Common myeloid progenitor, CD34-positive (primary cell): ENCODE measurements around the gene FOXRED2.

Experiments
- CTCF ChIA-PET: fragments of 350-600 bp; sonication (Branson Sonifier 250); formaldehyde crosslinking; loops from one replicate; lab custom pipeline; 2021; ENCODE audit warnings: antibody characterized with exemption; lab: Charles Lee
- POLR2A ChIA-PET: fragments of 350-600 bp; sonication (Branson Sonifier 250); formaldehyde crosslinking; loops from one replicate; lab custom pipeline; 2021; ENCODE audit warnings: antibody characterized with exemption; lab: Charles Lee
- DNase-seq, 3 donors: peaks; one replicate each; pipeline versions ENCODE4 v3.0.0 to v3.0.0-alpha.2; 2013
- H3K27ac ChIP-seq, 2 experiments: 1 replicate in 1 of 2; 2 replicates in 1 of 2; pipeline ENCODE4 v1.7.0; 2013; ENCODE audit warnings: inconsistent platforms in 2 of 2, low read length in 2 of 2, mild to moderate bottlenecking in 2 of 2, low read depth in 1 of 2, moderate library complexity in 1 of 2; ENCODE audit not compliant: severe bottlenecking in 2 of 2, insufficient read depth in 1 of 2, poor library complexity in 1 of 2
- H3K27me3 ChIP-seq, 5 experiments: replicated peaks in 2 of 5; 1 replicate in 3 of 5; 2 replicates in 2 of 5; pipeline versions ENCODE4 v1.6.1 to v1.7.0; 2013; ENCODE audit warnings: low read length in 4 of 5, mild to moderate bottlenecking in 2 of 5, moderate library complexity in 2 of 5, inconsistent platforms in 1 of 5; ENCODE audit not compliant: insufficient read depth in 5 of 5, control insufficient read depth in 4 of 5
- H3K36me3 ChIP-seq, 4 experiments: 1 replicate in 2 of 4; 2 replicates in 2 of 4; pipeline versions ENCODE4 v1.6.1 to v1.7.0; 2013; ENCODE audit warnings: low read length in 3 of 4, control low read depth in 1 of 4, mild to moderate bottlenecking in 1 of 4; ENCODE audit not compliant: control insufficient read depth in 4 of 4, insufficient read depth in 4 of 4
- H3K4me1 ChIP-seq, 4 experiments: 1 replicate in 3 of 4; 2 replicates in 1 of 4; pipeline versions ENCODE4 v1.6.1 to v1.7.1; 2013; ENCODE audit warnings: low read length in 3 of 4, mild to moderate bottlenecking in 3 of 4, control low read depth in 1 of 4, inconsistent platforms in 1 of 4, moderate library complexity in 1 of 4; ENCODE audit not compliant: control insufficient read depth in 4 of 4, insufficient read depth in 4 of 4; ENCODE audit errors: control extremely low read depth in 1 of 4
- H3K4me3 ChIP-seq, 7 experiments: 1 replicate in 4 of 7; 2 replicates in 3 of 7; pipeline versions ENCODE4 v1.5.1 to v1.7.0; 2013; ENCODE audit warnings: mild to moderate bottlenecking in 7 of 7, low read length in 6 of 7, moderate library complexity in 6 of 7, inconsistent platforms in 2 of 7, low read depth in 2 of 7, control low read depth in 1 of 7; ENCODE audit not compliant: insufficient read depth in 4 of 7, control insufficient read depth in 1 of 7; ENCODE audit errors: extremely low read depth in 1 of 7
- H3K9me3 ChIP-seq, 5 experiments: 1 replicate in 4 of 5; 2 replicates in 1 of 5; pipeline versions ENCODE4 v1.6.1 to v1.7.1; 2013; ENCODE audit warnings: low read length in 4 of 5, mild to moderate bottlenecking in 2 of 5, inconsistent platforms in 1 of 5, low read depth in 1 of 5, moderate library complexity in 1 of 5; ENCODE audit not compliant: control insufficient read depth in 4 of 5, insufficient read depth in 2 of 5; ENCODE audit errors: control extremely low read depth in 1 of 5
- WGBS: methylation state at CpG from one replicate; pipeline ENCODE4 v1.1.5; 2013; ENCODE audit not compliant: insufficient coverage; 5-methylcytosine and 5-hydroxymethylcytosine counted together

Gene FOXRED2

DNA sequence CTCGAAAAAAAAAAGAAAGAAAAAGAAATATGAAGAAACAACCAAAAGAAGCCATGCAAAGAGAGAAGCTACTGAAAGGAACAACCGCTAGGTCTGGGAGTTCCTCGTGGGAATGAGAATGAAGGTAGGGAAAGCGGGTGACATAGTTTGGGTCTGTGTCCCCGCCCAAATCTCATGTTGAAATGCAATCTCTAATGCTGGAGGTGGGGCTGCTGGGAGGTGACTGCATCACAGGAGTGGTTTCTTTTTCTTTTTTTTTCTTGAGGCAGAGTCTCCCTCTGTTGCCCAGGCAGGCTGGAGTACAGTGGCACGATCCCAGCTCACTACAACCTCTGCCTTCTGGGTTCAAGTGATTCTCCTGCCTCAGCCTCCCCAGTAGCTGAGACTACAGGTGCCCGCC lies 15.7 kb downstream of the FOXRED2 start:
- Histone ChIP-seq H3K4me3 (no peak overlapping the region), H3K27me3 (no peaks in the 10 kb centered on the region), H3K36me3 (peaks cover 2 to 58% (median 21%) of the 10 kb centered on the region in 4 experiments), H3K27ac (no peak overlapping the region), H3K4me1 (peaks cover 4 to 30% (median 24%) of the 10 kb centered on the region in 4 experiments), H3K9me3 (peaks cover 0 to 11% (median 0%) of the 10 kb centered on the region in 5 experiments)
- POLR2A ChIA-PET: interaction anchor here (0.7 to 1.0 kb wide), 2 partner anchors 9 to 332 kb away, joined by 3 read pairs; partner anchors contain the start of gene TXN2
- WGBS: 98% methylated on average over 5 of the region's 7 CpGs
- no peak for DNase-seq
- CTCF ChIA-PET: interaction anchor here (0.9 to 2.1 kb wide), 6 partner anchors 10 to 204 kb away, joined by 3 to 6 read pairs (median 4); partner anchors contain the start of gene TXN2

DNA sequence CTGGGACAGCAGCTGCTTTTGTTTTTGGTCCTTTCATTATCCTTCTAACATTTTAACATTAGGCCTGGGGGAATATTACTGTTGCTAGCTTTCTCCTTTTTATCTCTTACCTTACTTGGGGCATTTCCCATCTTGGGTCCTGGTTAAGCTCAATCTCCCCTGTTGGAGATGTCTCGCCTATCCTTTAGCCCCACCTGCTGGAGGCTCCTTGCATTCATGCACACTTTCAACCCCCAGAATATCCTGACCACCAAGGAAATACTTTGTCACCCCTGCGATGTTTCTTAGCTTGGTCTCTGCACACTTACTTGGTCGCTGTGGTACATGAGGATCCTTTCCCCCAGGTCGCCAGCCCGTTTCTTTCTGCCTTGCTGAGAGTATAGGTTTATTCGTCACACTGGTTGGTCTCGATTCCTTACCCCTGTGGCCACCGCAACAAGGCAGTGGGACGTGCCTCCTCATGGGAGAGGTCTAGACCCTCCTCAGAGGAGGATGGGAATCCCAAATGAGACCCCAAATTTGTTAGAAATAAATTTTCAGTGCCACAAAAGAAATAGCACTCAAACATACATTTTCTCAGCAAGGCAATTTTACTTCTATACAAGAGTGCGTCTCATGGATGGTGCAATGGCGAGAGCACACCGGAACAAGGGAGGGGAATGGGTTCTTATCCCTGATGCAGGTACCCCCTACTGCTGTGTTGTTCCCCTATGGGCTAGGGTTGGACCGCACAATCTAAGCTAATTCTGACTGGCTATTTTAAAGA lies 20.0 kb downstream of the FOXRED2 start:
- POLR2A ChIA-PET: no interaction called here
- 93% methylated on average over 12 of the region's 13 CpGs for WGBS
- H3K4me3 ChIP-seq: no peak overlapping the region
- peak; percentile 54 to 76 (median 67) for DNase-seq
- CTCF ChIA-PET: interaction anchor here (0.6 to 3.1 kb wide), 17 partner anchors 11 to 439 kb away, joined by 3 to 52 read pairs (median 3); no protein-coding TSS in a partner anchor
- peaks cover 0 to 11% (median 0%) of the 10 kb centered on the region in 5 experiments for H3K9me3 ChIP-seq
- H3K36me3 ChIP-seq: peaks cover 2 to 43% (median 17%) of the 10 kb centered on the region in 4 experiments
- H3K4me1 ChIP-seq: peaks cover 0 to 8% (median 6%) of the 10 kb centered on the region in 4 experiments
- no peak overlapping the region for H3K27ac ChIP-seq
- no peaks in the 10 kb centered on the region for H3K27me3 ChIP-seq

DNA sequence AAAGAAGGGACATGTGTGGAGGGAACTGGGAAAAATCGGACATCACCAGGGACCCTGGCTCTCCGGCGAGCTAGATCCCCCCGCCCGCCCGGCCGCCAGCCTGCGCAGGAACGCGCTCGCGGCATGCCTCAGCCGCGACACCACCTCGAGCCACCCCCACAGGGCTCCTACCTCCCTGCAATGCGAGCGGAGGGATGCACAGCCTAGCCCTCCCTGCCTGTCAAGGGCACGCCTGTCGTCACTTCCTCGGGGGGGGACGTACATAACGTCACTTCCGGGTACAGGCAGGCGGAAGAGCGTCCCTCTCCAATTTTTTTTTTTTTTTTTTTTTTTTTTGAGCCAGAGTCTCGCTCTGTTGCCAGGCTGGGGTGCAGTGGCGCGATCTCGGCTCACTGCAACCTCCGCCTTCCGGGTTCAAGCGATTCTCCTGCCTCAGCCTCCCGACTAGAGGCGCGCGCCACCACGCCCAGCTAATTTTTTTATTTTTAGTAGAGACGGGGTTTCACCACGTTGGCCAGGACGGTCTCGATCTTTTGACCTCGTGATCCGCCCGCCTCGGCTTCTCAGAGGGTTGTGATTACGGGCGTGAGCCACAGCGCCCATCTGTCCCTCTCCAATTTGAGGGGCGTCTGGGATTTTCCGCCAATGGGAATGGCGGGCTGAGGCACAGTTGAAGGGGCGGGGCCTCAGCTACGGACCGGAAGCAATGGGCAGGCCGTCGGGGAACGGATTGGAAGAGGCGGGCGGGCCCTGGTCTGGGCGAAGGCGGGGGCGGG lies 25.3 kb downstream of the FOXRED2 start, which contains the start of gene TXN2:
TSS of gene TXN2 (minus strand) at position 248 of the 776 bp plus-strand sequence. CDS start 803 bp downstream, outside the sequence.
- H3K9me3 ChIP-seq: peaks cover 0 to 1% (median 0%) of the 10 kb centered on the region in 5 experiments
- peak within 1 kb of the TSS; percentile 75 to 90 for H3K27ac ChIP-seq
- peaks cover 7 to 19% (median 16%) of the 10 kb centered on the region in 4 experiments for H3K4me1 ChIP-seq
- peak within 1 kb of the TSS; percentile 74 to 99 (median 89) for H3K4me3 ChIP-seq
- DNase-seq: peak; percentile 96 to 99 (median 98)
- peaks cover 4 to 37% (median 24%) of the 10 kb centered on the region in 4 experiments for H3K36me3 ChIP-seq
- WGBS: 0% methylated on average over 44 of the region's 62 CpGs
- POLR2A ChIA-PET: interaction anchor here (0.5 to 1.5 kb wide), 10 partner anchors 9 to 571 kb away, joined by 3 to 4 read pairs (median 3); no protein-coding TSS in a partner anchor
- H3K27me3 ChIP-seq: no peaks in the 10 kb centered on the region
- CTCF ChIA-PET: interaction anchor here (0.9 to 5.5 kb wide), 4 partner anchors 9 to 181 kb away, joined by 3 to 19 read pairs (median 12); no protein-coding TSS in a partner anchor

DNA sequence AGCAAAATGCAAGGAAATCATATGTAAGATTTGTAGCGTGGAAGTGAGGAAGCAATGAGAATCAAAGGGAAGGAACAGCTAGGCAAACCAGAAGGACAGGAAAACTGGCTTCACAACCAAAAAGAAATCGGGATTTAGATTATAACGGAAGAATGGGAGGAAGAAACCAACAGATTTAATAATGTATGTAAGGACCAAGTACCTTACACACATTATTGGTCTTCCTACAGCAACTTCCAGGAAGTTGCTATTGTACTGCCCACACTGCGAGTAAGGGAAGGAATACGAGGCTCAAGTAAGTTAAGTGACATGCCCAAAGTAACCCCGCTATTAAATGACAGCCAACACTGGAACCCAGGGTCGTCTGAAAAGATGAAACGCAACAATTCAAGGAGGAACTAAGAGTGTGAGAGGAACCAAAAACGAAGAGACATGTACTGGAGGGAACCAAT lies 25.9 kb downstream of the FOXRED2 start:
- no peak for DNase-seq
- peak overlapping the region; percentile 74 to 99 (median 89) for H3K4me3 ChIP-seq
- peaks cover 3 to 37% (median 29%) of the 10 kb centered on the region in 4 experiments for H3K36me3 ChIP-seq
- WGBS: 13% methylated on average over 5 of the region's 9 CpGs
- peak overlapping the region; percentile 75 to 90 for H3K27ac ChIP-seq
- CTCF ChIA-PET: interaction anchor here (0.9 to 5.5 kb wide), 4 partner anchors 10 to 180 kb away, joined by 3 to 19 read pairs (median 12); no protein-coding TSS in a partner anchor
- H3K9me3 ChIP-seq: no peaks in the 10 kb centered on the region
- H3K27me3 ChIP-seq: no peaks in the 10 kb centered on the region
- POLR2A ChIA-PET: interaction anchor here (0.6 to 1.5 kb wide), 5 partner anchors 11 to 275 kb away, joined by 3 to 4 read pairs (median 3); no protein-coding TSS in a partner anchor
- H3K4me1 ChIP-seq: peaks cover 7 to 19% (median 16%) of the 10 kb centered on the region in 4 experiments

DNA sequence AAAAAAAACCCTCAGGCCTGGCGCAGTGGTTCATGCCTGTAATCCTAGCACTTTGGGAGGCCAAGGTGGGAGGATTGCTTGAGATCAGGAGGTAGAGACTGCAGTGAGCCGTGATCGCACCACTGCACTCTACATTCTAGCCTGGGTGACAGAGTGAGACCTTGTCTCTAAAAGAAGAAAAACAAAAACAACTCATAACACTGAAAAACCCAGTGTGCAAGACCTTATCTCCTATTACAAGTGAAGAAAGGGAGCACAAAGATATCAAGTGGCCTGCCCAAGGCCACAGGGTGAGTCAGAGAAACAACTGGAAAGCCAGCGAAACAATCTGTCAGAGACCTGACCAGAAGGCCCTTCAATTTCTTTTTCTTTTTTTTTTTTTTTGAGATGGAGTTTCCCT lies 27.9 kb downstream of the FOXRED2 start:
- 96% methylated on average over 4 of the region's 4 CpGs for WGBS
- Histone ChIP-seq H3K9me3 (no peaks in the 10 kb centered on the region), H3K4me3 (no peak overlapping the region), H3K27ac (peak overlapping the region in 1 of 2 experiments; percentile 43), H3K36me3 (peaks cover 7 to 55% (median 43%) of the 10 kb centered on the region in 4 experiments), H3K4me1 (peaks cover 7 to 19% (median 17%) of the 10 kb centered on the region in 4 experiments), H3K27me3 (no peaks in the 10 kb centered on the region)
- POLR2A ChIA-PET: no interaction called here
- CTCF ChIA-PET: interaction anchor here (1.1 to 1.5 kb wide), 3 partner anchors 15 to 178 kb away, joined by 3 read pairs; no protein-coding TSS in a partner anchor
- no peak for DNase-seq

DNA sequence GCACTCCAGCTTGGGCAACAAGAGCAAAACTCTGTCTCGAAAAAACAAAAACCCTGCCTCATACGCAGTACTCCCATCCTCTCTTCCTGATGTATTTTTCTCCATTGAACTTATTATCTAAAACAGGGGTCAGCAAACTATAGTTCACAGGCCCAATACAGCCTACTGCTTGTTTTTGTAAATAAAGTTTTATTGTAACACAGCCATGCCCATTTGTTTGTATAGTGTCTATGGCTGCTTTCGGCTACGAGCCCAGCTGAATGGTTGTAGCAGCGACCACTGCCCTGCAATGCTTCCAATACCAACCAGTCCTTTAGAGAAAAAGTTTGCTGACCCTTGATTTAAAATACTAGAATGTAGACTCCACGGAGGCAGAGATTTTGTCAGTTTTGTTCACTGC lies 31.5 kb downstream of the FOXRED2 start:
- no peak for DNase-seq
- H3K27me3 ChIP-seq: no peaks in the 10 kb centered on the region
- H3K9me3 ChIP-seq: no peaks in the 10 kb centered on the region
- peaks cover 7 to 82% (median 62%) of the 10 kb centered on the region in 4 experiments for H3K36me3 ChIP-seq
- POLR2A ChIA-PET: interaction anchor here (1.4 kb wide), 1 partner anchor 18 kb away, joined by 4 read pairs; no protein-coding TSS in a partner anchor
- 94% methylated on average over 5 of the region's 6 CpGs for WGBS
- CTCF ChIA-PET: interaction anchor here (1.0 to 7.7 kb wide), 7 partner anchors 11 to 189 kb away, joined by 3 to 112 read pairs (median 4); no protein-coding TSS in a partner anchor
- no peak overlapping the region for H3K27ac ChIP-seq
- H3K4me1 ChIP-seq: peaks cover 0 to 18% (median 5%) of the 10 kb centered on the region in 4 experiments
- H3K4me3 ChIP-seq: no peak overlapping the region
